Measurements from ENCODE around the gene GH2. TPM values are rescaled to one million over a fixed set of nuclear protein-coding genes. Genes with fewer than 3 reads are reported as not detected.
A peak's percentile ranks its signal among the peaks of the same experiment; 100 is the strongest.

GH2 gene
- total RNA-seq, 4 donors from 2014 or later: not detected

DNA sequence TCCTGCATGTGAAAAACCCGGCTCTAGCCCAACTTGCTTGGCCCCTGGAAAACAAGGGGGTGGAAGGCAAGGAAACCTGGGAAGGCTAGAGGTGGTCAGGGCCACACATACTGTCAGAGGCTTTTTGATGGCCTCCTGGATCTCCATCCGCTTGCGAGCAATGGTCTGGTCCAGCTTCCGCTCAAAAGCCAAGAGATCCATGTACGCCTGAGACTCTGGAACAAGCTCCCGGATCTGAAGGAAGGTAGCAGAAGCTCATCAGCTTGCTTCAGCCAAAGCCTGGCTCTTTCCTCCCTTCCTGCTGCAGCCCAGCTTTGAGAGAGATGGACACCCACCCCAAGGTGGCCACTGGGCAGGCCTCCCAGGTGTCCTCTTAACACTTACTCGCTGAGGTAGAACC, 44.9 kb downstream of the GH2 start:
- H3K27me3 ChIP-seq: no peaks in the 10 kb centered on the region
- peaks cover 8 to 63% (median 43%) of the 10 kb centered on the region in 4 donors for H3K4me1 ChIP-seq
- no peak for DNase-seq (ENCODE audit: low spot score in 2 of 2)
- peaks cover 3 to 56% (median 28%) of the 10 kb centered on the region in 3 donors for H3K36me3 ChIP-seq
- TF ChIP-seq CTCF (IDR thresholded peaks at IDR 0.05): no peak
- TF ChIP-seq EP300 (IDR thresholded peaks at IDR 0.05): no peak
- no peak for TF ChIP-seq POLR2A (IDR thresholded peaks at IDR 0.05)
- H3K27ac ChIP-seq: peak overlapping the region; percentile 89 to 98 (median 94)
- no peaks in the 10 kb centered on the region for H3K9me3 ChIP-seq
- H3K4me3 ChIP-seq: no peak overlapping the region
- 94 to 97% methylated on average over 7 of the region's 7 CpGs for WGBS, 2 donors

DNA sequence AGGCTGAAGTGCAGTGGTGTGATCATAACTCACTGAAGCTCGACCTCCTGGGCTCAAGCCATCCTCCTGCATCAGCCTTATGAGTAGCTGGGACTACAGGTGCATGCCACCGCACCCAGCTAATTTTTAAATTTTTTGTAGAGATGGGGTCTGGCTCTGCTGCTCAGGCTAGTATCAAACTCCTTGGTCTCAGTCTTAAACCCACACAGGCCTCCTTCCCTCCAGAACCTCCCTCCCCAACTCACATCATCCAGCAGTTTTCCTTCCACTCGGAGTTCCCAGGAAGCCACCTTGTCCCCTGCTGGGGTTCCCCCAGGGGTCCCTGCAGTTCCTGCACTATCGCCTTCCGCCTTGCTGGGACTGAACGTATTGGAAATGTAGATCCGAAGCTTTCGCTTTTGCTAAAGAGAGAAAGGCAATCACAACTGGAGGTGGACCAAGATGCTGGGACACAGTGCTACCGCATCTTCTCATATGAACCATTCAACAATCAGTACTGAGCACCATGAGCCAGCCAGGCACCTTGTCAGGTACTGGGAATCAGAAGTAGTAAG, 46.5 kb downstream of the GH2 start:
- Histone ChIP-seq H3K27me3 (no peaks in the 10 kb centered on the region), H3K36me3 (peaks cover 3 to 72% (median 42%) of the 10 kb centered on the region in 3 donors), H3K4me1 (peaks cover 8 to 54% (median 29%) of the 10 kb centered on the region in 4 donors), H3K9me3 (no peaks in the 10 kb centered on the region), H3K27ac (peak overlapping the region in 2 of 4 donors; percentile 8 to 50), H3K4me3 (no peak overlapping the region)
- TF ChIP-seq POLR2A (IDR thresholded peaks at IDR 0.05) (no peak), CTCF (IDR thresholded peaks at IDR 0.05) (no peak), EP300 (IDR thresholded peaks at IDR 0.05) (no peak)
- 80 to 89% methylated on average over 9 of the region's 9 CpGs for WGBS, 2 donors
- DNase-seq (ENCODE audit: low spot score in 2 of 2): no peak

DNA sequence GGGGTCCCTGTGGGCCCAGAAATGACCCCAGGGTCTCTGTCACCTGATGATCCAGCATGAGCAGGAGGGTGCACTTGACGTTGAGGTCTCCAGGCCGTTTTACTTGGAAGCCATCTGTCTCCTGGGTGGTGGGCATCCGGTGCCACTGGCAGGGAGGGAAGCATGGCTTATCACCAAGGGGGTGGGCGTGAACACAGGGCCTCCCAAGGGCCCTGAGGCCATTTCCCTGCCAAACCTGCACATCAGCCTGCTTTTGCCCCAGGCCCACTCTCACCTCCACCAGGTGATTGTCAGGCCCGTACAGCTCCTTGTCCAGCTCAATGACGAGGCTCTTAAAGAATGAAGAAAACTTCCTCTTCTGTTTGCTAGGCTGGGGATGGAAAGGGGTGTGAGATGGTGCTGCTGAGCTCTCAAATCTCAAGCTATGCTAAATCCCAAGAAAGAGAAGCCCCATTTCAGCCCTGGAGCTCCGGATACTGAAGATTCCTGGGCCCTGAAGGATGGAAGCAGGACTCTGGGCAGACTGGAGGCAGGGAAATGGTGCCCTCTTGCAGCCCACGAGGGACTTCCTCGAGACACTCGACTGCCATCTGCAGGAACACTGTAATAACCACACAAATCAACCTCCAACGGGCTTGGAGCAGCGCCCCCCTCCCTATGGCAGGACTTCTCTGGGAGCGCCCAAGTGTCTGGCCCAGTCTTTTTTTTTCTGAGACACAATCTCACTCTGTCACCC, 47.1 kb downstream of the GH2 start:
- TF ChIP-seq POLR2A (IDR thresholded peaks at IDR 0.05) (no peak), CTCF (IDR thresholded peaks at IDR 0.05) (peak in 4 of 5 experiments; percentile 14 to 47 (median 24)), EP300 (IDR thresholded peaks at IDR 0.05) (no peak)
- peaks cover 3 to 78% (median 48%) of the 10 kb centered on the region in 3 donors for H3K36me3 ChIP-seq
- peaks cover 8 to 54% (median 23%) of the 10 kb centered on the region in 4 donors for H3K4me1 ChIP-seq

DNA sequence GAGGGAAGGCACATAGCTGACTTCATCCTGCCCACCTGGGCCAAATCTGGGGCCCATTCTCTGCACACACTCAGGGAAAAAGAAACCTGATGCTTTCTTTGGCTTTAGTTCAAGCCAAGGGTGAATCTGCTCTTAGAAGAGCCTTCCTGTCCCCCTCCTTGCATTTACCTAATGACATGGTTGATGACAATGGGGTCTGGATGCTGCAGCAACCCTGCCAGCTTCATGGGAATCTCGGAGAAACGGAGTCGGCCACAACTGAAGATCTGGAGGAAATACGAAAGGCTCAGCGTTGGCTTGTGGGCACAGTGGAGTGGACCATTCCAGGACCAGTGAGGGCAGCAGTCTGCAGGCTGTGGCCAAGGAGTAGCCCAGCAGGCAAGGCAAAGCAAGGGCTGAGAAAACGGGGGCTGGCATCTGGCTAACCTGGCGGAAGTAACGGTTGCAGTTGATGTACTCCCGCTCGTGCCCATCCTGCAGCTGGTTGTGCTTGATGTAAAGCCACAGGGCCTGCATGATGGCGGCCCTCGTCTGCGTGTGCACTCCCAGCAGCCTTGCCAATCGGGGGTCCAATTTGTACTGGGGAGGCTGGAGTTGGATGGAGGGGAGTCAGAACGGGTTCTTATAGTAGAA, 47.9 kb downstream of the GH2 start:
- no peak for DNase-seq (ENCODE audit: low spot score in 2 of 2)
- no peak overlapping the region for H3K4me3 ChIP-seq
- 89 to 90% methylated on average over 15 of the region's 15 CpGs for WGBS, 2 donors
- H3K27ac ChIP-seq: peak overlapping the region in 2 of 4 donors; percentile 8 to 31
- TF ChIP-seq EP300 (IDR thresholded peaks at IDR 0.05) (no peak), CTCF (IDR thresholded peaks at IDR 0.05) (no peak), POLR2A (IDR thresholded peaks at IDR 0.05) (no peak)
- H3K27me3 ChIP-seq: no peaks in the 10 kb centered on the region
- peaks cover 3 to 85% (median 49%) of the 10 kb centered on the region in 3 donors for H3K36me3 ChIP-seq
- H3K4me1 ChIP-seq: peaks cover 8 to 54% (median 18%) of the 10 kb centered on the region in 4 donors
- H3K9me3 ChIP-seq: no peaks in the 10 kb centered on the region

More for the DNA sequence above, 47.1 kb downstream of the GH2 start:
- peak in 1 of 2 donors; percentile 33 for DNase-seq (ENCODE audit: low spot score in 2 of 2)
- Histone ChIP-seq H3K27me3 (no peaks in the 10 kb centered on the region), H3K9me3 (no peaks in the 10 kb centered on the region), H3K27ac (peak overlapping the region in 2 of 4 donors; percentile 8 to 50), H3K4me3 (no peak overlapping the region)
- 34 to 40% methylated on average over 13 of the region's 13 CpGs for WGBS, 2 donors
